Measurements from ENCODE around the gene PDGFRB.

Gene PDGFRB

GRCh38 chr5:150082889-150083288 lies 72.8 kb downstream of the PDGFRB start:
- Histone ChIP-seq H3K79me2 (ENCODE audit: insufficient read depth, low read depth) (no peaks in the 10 kb centered on the region), H3K4me3 (IDR thresholded peaks at IDR 0.05; ENCODE audit: insufficient read depth, low read depth, low read length) (no peak overlapping the region), H3K27ac (no peak overlapping the region), H3K4me1 (ENCODE audit: low read depth, poor library complexity, severe bottlenecking) (no peaks in the 10 kb centered on the region), H3K9ac (no peak overlapping the region), H3K4me2 (no peak overlapping the region), H3K27me3 (ENCODE audit: insufficient read depth, low read depth) (no peaks in the 10 kb centered on the region), H4K20me1 (ENCODE audit: insufficient read depth) (no peaks in the 10 kb centered on the region), H3K36me3 (ENCODE audit: insufficient read depth) (no peaks in the 10 kb centered on the region), H2AFZ (ENCODE audit: low read depth) (no peak overlapping the region)
- TF ChIP-seq CTCF (conservative IDR thresholded peaks at IDR 0.05; ENCODE audit: low read depth, low read length): no peak

- Histone ChIP-seq H3K79me2 (ENCODE audit: insufficient read depth, low read depth) (no peaks in the 10 kb centered on the region), H3K4me2 (no peak overlapping the region), H3K27me3 (ENCODE audit: insufficient read depth, low read depth) (no peaks in the 10 kb centered on the region), H2AFZ (ENCODE audit: low read depth) (no peak overlapping the region), H3K27ac (no peak overlapping the region), H3K9ac (no peak overlapping the region), H3K4me3 (IDR thresholded peaks at IDR 0.05; ENCODE audit: insufficient read depth, low read depth, low read length) (no peak overlapping the region), H3K36me3 (ENCODE audit: insufficient read depth) (no peaks in the 10 kb centered on the region), H3K4me1 (ENCODE audit: low read depth, poor library complexity, severe bottlenecking) (no peaks in the 10 kb centered on the region), H4K20me1 (ENCODE audit: insufficient read depth) (no peaks in the 10 kb centered on the region)
- TF ChIP-seq CTCF (conservative IDR thresholded peaks at IDR 0.05; ENCODE audit: low read depth, low read length): no peak
Observed at GRCh38 chr5:150082374-150082773, 73.3 kb downstream of the PDGFRB start.

- H4K20me1 ChIP-seq (ENCODE audit: insufficient read depth): no peaks in the 10 kb centered on the region
- TF ChIP-seq CTCF (conservative IDR thresholded peaks at IDR 0.05; ENCODE audit: low read depth, low read length): no peak
- H3K27me3 ChIP-seq (ENCODE audit: insufficient read depth, low read depth): no peaks in the 10 kb centered on the region
- H3K79me2 ChIP-seq (ENCODE audit: insufficient read depth, low read depth): no peaks in the 10 kb centered on the region
- no peaks in the 10 kb centered on the region for H3K36me3 ChIP-seq (ENCODE audit: insufficient read depth)
- no peaks in the 10 kb centered on the region for H3K4me1 ChIP-seq (ENCODE audit: low read depth, poor library complexity, severe bottlenecking)
- no peak overlapping the region for H3K4me2 ChIP-seq
- no peak overlapping the region for H3K4me3 ChIP-seq (IDR thresholded peaks at IDR 0.05; ENCODE audit: insufficient read depth, low read depth, low read length)
- H3K27ac ChIP-seq: no peak overlapping the region
- H3K9ac ChIP-seq: no peak overlapping the region
- H2AFZ ChIP-seq (ENCODE audit: low read depth): no peak overlapping the region
Observed at GRCh38 chr5:150081541-150082283, 73.9 kb downstream of the PDGFRB start.

- no peaks in the 10 kb centered on the region for H4K20me1 ChIP-seq (ENCODE audit: insufficient read depth)
- no peaks in the 10 kb centered on the region for H3K36me3 ChIP-seq (ENCODE audit: insufficient read depth)
- no peaks in the 10 kb centered on the region for H3K4me1 ChIP-seq (ENCODE audit: low read depth, poor library complexity, severe bottlenecking)
- H3K27me3 ChIP-seq (ENCODE audit: insufficient read depth, low read depth): no peaks in the 10 kb centered on the region
- TF ChIP-seq CTCF (conservative IDR thresholded peaks at IDR 0.05; ENCODE audit: low read depth, low read length): no peak
- H3K9ac ChIP-seq: no peak overlapping the region
- H2AFZ ChIP-seq (ENCODE audit: low read depth): no peak overlapping the region
- no peaks in the 10 kb centered on the region for H3K79me2 ChIP-seq (ENCODE audit: insufficient read depth, low read depth)
- no peak overlapping the region for H3K27ac ChIP-seq
- H3K4me2 ChIP-seq: no peak overlapping the region
- no peak overlapping the region for H3K4me3 ChIP-seq (IDR thresholded peaks at IDR 0.05; ENCODE audit: insufficient read depth, low read depth, low read length)
Observed at GRCh38 chr5:150080696-150081435, 74.8 kb downstream of the PDGFRB start.
